Upper lobe of left lung (tissue), 6 donors: ENCODE results near the gene MRAP. TPM values are rescaled to one million over a fixed set of nuclear protein-coding genes. Genes with fewer than 3 reads are reported as not detected.

Experiments used
- ATAC-seq, 2 donors: fragments of 200-7000 bp; cut with Tn5 transposase; one replicate each; pipeline ENCODE4 v1.9.1; 2022; ENCODE audit warnings: mild to moderate bottlenecking in 2 of 2, moderate library complexity in 2 of 2; ENCODE audit not compliant: low FRiP score in 2 of 2
- DNase-seq, 2 donors: peaks; one replicate each; pipeline ENCODE4 v3.0.0-alpha.2; 2019 to 2020
- H3K27ac ChIP-seq, 4 donors: fragments of 200-600 bp; sonication (generic); one replicate each; pipeline ENCODE4 v1.5.1; 2016 to 2019
- H3K27me3 ChIP-seq, 4 donors: fragments of 200-600 bp; sonication (generic); one replicate each; pipeline ENCODE4 v1.5.1; 2017 to 2019
- H3K36me3 ChIP-seq, 4 donors: fragments of 200-600 bp; sonication (generic); one replicate each; pipeline ENCODE4 v1.5.1; 2016 to 2019
- H3K4me1 ChIP-seq, 4 donors: fragments of 200-600 bp; sonication (generic); one replicate each; pipeline ENCODE4 v1.5.1; 2018 to 2019
- H3K4me3 ChIP-seq, 4 donors: fragments of 200-600 bp; sonication (generic); one replicate each; pipeline ENCODE4 v1.5.1; 2017 to 2019; ENCODE audit warnings: mild to moderate bottlenecking in 2 of 4, moderate library complexity in 1 of 4
- H3K9me3 ChIP-seq, 4 donors: fragments of 200-600 bp; sonication (generic); one replicate each; pipeline ENCODE4 v1.5.1; 2018 to 2019
- EP300 ChIP-seq, 4 donors: sonication (generic); formaldehyde crosslinking; IDR thresholded peaks; one replicate each; pipeline ENCODE4 v1.5.1; 2017; ENCODE audit warnings: antibody characterized with exemption in 4 of 4, control low read depth in 2 of 4
- POLR2A ChIP-seq, 4 donors: fragments of 450-650 bp; IDR thresholded peaks; one replicate each; pipeline ENCODE4 v1.5.1; 2016 to 2017; ENCODE audit warnings: antibody characterized with exemption in 4 of 4, mild to moderate bottlenecking in 2 of 4
- POLR2AphosphoS5 ChIP-seq, 2 donors: sonication (generic); formaldehyde crosslinking; IDR thresholded peaks; one replicate each; pipeline ENCODE4 v1.5.1; 2017; ENCODE audit warnings: antibody characterized with exemption in 2 of 2
- WGBS, 2 donors: methylation state at CpG; one replicate each; pipeline ENCODE4 v1.1.5; 2017 to 2018; 5-methylcytosine and 5-hydroxymethylcytosine counted together
- total RNA-seq, 6 donors: library from RNA; depleted of rRNA in 4 of 6; stranded (reverse); fragments of >200 nt in 4 of 6; gene quantifications; one replicate each; pipeline versions ENCODE4 v1.1.0 to v1.2.1, GENCODE V29; 2016 to 2021
- TF ChIP-seq, protein P1 (sequence below), 6 experiments: fragments of 450-650 bp in 4 of 6; fragments of 200-600 bp in 2 of 6; sonication (generic) in 2 of 6; IDR thresholded peaks; one replicate each; pipeline ENCODE4 v1.5.1; 2016 to 2019; ENCODE audit warnings: antibody characterized with exemption in 6 of 6
- donor health status: DM: no; HTN: no; CAD: no; lungs with moderate emphysema.
- donor health status: DM: no; HTN: yes; CAD: no; lungs with severe emphysema.

Gene MRAP
- total RNA-seq, 6 donors from 2014 or later: 0.46 to 2.3 (median 0.54) TPM; not detected in 3

DNA sequence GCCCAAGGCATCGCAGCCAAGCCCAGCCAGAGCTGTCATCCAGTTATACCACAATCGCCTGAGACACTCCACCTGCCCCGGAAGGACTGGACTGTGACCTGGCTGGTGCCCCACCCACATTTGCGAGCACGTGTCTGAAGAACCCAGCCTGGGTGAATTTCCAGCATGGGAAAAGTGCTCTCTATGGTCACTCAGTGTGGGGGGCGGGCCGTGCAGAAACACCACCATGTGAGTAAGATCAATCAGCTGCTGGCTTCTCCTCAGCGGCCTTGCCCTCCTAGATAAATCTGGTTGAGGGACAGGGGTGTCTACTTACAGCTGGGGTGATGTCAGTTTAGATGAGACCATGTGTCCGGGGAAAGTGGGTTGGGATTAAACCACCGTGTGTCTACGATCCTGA lies 49.3 kb downstream of the MRAP start:
- H3K27me3 ChIP-seq: no peaks in the 10 kb centered on the region
- TF ChIP-seq POLR2A (IDR thresholded peaks at IDR 0.05) (no peak), EP300 (IDR thresholded peaks at IDR 0.05) (no peak), POLR2AphosphoS5 (IDR thresholded peaks at IDR 0.05) (no peak)
- TF ChIP-seq, protein P1, sequence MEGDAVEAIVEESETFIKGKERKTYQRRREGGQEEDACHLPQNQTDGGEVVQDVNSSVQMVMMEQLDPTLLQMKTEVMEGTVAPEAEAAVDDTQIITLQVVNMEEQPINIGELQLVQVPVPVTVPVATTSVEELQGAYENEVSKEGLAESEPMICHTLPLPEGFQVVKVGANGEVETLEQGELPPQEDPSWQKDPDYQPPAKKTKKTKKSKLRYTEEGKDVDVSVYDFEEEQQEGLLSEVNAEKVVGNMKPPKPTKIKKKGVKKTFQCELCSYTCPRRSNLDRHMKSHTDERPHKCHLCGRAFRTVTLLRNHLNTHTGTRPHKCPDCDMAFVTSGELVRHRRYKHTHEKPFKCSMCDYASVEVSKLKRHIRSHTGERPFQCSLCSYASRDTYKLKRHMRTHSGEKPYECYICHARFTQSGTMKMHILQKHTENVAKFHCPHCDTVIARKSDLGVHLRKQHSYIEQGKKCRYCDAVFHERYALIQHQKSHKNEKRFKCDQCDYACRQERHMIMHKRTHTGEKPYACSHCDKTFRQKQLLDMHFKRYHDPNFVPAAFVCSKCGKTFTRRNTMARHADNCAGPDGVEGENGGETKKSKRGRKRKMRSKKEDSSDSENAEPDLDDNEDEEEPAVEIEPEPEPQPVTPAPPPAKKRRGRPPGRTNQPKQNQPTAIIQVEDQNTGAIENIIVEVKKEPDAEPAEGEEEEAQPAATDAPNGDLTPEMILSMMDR (IDR thresholded peaks at IDR 0.05): no peak
- H3K4me3 ChIP-seq: no peak overlapping the region
- 76 to 88% methylated on average over 6 to 11 of the region's 11 CpGs for WGBS, 2 donors
- ATAC-seq (no peak), DNase-seq (no peak)
- H3K27ac ChIP-seq: peak overlapping the region in 3 of 4 donors; percentile 7 to 73 (median 28)
- H3K4me1 ChIP-seq: peaks cover 0 to 4% (median 0%) of the 10 kb centered on the region in 4 donors
- peaks cover 9 to 100% (median 82%) of the 10 kb centered on the region in 4 donors for H3K36me3 ChIP-seq
- peaks cover 0 to 10% (median 0%) of the 10 kb centered on the region in 4 donors for H3K9me3 ChIP-seq

DNA sequence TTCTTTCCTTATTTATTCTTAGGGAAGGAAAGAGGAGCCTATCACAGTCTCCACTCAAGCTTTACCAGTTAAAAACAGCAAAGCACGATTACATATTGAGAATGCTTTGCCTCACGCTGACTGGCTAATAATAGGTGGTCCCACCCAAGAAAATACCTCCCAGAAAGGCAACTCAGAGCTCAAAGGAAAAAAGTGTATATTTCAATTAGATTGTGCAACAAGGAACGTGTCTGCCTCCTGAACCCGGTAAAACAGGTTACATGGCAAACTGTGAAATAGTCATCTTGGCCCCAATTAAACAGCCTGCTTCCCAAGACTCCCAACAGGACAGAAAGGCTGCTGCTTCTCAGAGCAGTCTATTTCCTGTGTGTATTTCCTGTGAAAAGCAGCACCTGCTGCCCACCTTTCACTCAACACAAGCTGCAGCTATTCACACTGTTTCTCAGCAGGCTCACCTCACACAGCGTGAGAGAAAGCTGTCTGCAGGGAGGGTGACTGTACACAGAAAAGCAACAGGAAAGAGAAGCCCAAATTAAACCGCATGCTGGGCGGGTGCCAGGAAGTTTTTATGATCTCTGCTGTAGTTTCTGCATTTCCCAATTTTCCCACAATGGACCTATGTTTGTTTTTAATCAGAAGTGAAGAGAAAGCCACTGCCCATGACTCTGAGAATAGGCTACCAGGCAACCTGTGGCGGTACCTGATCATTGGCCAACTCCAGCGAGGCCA lies 50.1 kb downstream of the MRAP start:
- no peak for ATAC-seq
- WGBS, 2 donors: 74 to 82% methylated on average over 9 of the region's 9 CpGs
- peak in 1 of 2 donors; percentile 32 for DNase-seq
- Histone ChIP-seq H3K27me3 (no peaks in the 10 kb centered on the region), H3K4me3 (no peak overlapping the region), H3K9me3 (peaks cover 0 to 10% (median 0%) of the 10 kb centered on the region in 4 donors), H3K36me3 (peaks cover 9 to 100% (median 82%) of the 10 kb centered on the region in 4 donors), H3K4me1 (peaks cover 0 to 4% (median 0%) of the 10 kb centered on the region in 4 donors), H3K27ac (peak overlapping the region in 3 of 4 donors; percentile 28 to 73 (median 46))
- TF ChIP-seq, protein P1 (IDR thresholded peaks at IDR 0.05): no peak
- TF ChIP-seq POLR2A (IDR thresholded peaks at IDR 0.05): no peak
- TF ChIP-seq EP300 (IDR thresholded peaks at IDR 0.05): no peak
- no peak for TF ChIP-seq POLR2AphosphoS5 (IDR thresholded peaks at IDR 0.05)

- 89 to 91% methylated on average over 15 to 16 of the region's 16 CpGs for WGBS, 2 donors
- Histone ChIP-seq H3K4me1 (peaks cover 0 to 4% (median 0%) of the 10 kb centered on the region in 4 donors), H3K36me3 (peaks cover 4 to 100% (median 83%) of the 10 kb centered on the region in 4 donors), H3K4me3 (no peak overlapping the region), H3K27ac (peak overlapping the region in 2 of 4 donors; percentile 46 to 58), H3K9me3 (peaks cover 0 to 7% (median 0%) of the 10 kb centered on the region in 4 donors), H3K27me3 (no peaks in the 10 kb centered on the region)
- peak in 1 of 2 donors; percentile 68 for DNase-seq
- no peak for ATAC-seq
- TF ChIP-seq, protein P1 (IDR thresholded peaks at IDR 0.05): no peak
- TF ChIP-seq POLR2AphosphoS5 (IDR thresholded peaks at IDR 0.05) (no peak), POLR2A (IDR thresholded peaks at IDR 0.05) (no peak), EP300 (IDR thresholded peaks at IDR 0.05) (no peak)
Observed at GRCh38 chr21:32349333-32349944, 50.8 kb downstream of the MRAP start.

DNA sequence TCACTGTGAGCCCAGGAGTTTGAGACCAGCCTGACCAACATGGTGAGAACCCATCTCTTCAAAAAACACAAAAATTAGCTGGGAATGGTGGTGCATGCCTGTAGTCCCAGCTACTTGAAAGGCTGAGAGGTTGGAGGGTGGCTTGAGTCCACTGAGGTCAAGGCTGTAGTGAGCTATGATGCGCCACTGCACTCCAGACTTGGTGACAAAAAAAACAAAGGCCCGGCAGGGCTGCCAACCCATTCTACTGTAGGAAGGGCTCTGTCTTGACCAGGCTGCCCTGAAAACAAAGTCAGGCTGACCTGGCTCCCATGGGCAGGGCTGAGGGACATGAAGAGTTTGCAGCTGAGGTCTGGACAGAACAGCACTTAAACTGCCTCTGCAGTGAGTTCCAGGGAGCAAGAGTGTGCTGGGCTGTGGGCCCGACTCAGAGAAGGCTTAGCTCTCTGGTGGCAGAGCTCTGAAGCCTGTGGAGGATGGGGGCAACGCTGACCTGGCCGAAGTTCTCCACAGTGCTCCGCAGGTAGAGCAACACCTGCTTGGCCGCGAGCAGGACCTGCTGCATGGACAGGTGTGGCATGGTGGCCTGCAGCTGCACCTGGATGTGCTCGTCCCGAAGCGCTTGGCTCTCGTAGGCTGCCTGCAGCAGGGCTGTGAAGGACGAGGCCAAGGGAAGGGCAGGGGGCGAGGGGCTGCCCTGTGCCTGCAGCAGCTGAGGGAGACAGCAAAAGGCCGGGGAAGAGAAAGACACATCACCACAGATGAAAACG lies 51.7 kb downstream of the MRAP start:
- peak overlapping the region in 1 of 4 donors; percentile 46 for H3K27ac ChIP-seq
- DNase-seq: peak in 1 of 2 donors; percentile 65
- H3K4me3 ChIP-seq: no peak overlapping the region
- WGBS, 2 donors: 94 to 95% methylated on average over 16 of the region's 16 CpGs
- peaks cover 3 to 100% (median 84%) of the 10 kb centered on the region in 4 donors for H3K36me3 ChIP-seq
- H3K27me3 ChIP-seq: no peaks in the 10 kb centered on the region
- peaks cover 0 to 4% (median 0%) of the 10 kb centered on the region in 4 donors for H3K4me1 ChIP-seq
- TF ChIP-seq POLR2A (IDR thresholded peaks at IDR 0.05) (no peak), POLR2AphosphoS5 (IDR thresholded peaks at IDR 0.05) (no peak), EP300 (IDR thresholded peaks at IDR 0.05) (no peak)
- TF ChIP-seq, protein P1 (IDR thresholded peaks at IDR 0.05): no peak
- H3K9me3 ChIP-seq: no peaks in the 10 kb centered on the region
- no peak for ATAC-seq
